ENCODE measurements around the gene JAKMIP1.

Gene JAKMIP1

DNA sequence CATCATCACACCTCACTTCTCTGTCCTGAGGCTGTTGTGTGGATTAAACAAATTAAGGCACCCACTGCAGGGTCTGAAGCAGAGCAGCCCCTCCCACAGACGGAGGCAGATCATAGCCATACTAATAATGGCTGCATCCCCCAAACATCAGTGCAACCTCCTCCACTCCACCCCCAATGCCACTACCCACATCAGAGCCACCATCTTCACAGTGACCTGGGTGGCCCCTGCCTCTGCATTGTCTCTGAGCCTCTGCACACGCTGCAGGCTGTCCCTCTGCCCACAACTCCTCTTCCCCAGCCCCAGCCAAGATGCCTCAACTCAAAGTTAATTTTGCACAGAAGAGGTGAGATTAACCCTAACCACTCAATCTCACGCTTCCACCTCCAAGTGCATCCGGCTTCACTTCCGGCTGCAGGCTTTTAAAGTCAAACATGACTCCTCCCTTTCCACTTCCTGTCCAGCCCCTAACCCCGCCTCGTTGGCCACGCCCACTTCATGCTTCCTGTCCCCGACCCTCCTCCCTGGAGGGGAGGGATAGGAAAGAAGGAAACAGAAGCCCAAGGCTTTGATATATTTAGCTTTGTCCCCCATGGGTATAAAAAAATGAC, 22.7 kb downstream of the JAKMIP1 start:
- DNase-seq: peak; percentile 73

DNA sequence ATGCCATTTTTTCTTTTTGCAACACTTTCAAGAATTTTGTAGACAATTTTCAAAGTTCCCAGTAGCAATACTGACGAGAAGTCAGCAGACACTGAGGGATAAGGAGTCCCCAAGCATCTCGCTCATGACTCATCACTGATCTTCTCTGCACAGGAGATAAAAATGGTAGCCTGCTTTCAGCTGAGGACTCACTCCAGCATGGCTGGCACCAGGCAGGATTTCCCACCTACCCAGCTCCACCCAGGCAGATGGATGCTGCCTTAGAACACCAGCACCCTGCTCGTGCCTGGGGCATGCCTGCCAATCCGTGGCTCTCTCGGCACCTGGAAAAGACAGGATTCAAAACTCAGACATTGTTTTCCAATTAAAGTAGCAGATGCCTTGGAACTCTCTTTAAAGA, 24.9 kb downstream of the JAKMIP1 start:
- DNase-seq: no peak

DNA sequence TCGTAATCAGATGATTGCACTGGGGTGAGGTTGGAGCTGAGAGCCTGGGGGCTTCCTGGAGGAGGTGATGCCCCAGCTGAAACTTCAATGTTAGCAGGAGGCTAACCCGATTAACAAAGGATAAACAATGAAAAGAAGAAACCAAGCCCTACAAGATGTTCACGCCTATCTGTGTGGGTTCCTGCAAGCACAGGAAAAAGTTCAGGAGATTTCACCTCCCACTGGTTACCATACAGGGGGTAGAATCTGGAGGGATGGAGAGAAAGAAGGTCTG, 27.5 kb downstream of the JAKMIP1 start:
- no peak for DNase-seq

DNA sequence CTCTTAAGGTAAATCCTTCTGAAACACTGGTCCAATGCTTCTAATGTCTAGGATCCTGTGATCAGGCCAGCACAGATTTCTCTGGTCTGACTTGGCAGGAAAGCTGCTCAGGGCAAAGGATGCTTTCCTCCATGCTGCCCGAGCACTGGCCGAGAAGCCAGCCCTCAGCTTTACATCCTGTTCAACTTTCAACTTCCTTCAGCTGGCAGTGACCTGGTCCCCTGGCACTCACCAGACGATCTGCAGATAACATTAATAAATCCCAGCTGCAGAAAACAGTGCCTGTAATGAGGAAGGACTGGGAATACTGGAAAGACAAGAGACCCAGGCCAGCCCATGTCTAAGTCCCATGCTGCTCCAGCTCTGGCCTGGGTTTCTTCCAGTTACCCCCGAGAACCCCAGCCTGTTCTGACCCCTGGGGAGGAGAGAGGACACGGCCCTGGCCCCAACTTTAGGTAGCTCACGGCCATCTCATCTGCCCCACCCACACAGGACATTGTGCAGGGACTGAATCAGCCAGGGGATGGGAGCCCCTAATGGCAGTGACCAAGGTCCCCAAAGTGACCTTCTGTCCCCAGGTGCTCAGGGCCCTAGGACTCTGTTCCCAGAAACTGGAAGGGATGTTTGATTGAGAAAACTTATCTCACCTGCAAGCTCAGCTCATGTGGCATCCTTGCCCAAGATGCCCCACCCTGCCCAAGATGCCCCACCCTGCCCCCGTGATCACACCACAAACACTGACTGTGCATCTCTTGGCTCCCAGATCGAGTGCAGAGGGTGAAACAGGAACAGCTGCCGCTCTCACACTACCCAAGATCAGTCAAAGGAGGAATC, 28.0 kb downstream of the JAKMIP1 start:
- DNase-seq: no peak

DNA sequence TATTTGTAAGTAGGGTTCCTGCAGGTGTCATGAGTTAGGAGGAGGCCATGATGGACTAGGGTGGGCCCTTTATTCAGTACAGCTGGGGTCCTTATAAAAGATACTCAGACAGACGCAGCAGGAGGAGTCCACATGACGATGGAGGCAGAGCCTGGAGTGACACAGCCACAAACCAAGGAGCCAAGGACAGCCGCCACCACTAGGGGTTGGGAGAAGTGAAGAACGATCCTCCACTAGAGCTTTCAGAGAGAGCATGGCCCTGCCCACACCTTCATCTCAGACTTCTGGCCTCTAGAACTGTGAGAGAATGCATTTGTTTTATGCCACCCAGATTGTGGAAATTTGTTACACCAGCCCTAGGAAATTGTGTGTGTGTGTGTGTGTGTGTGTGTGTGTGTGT, 31.1 kb downstream of the JAKMIP1 start:
- no peak for DNase-seq

DNA sequence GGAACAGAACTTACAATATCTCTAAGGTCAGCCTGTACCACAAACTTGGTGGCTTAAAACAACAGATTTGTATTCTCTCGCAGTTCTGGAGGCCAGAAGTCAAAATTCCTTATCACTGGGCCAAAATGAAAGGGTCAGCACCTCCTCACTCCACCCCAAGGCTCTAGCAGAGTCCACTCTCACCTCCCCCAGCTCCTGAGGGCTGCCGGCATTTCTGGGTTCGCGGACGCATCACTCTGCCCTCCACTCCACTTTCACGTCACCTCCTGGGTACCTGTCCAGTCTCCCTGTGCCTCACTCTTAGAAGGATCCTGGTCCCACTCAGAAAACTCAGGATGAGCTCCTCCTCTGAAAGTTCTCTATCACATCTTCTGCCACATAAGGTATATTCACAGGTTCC, 34.6 kb downstream of the JAKMIP1 start:
- no peak for DNase-seq

DNA sequence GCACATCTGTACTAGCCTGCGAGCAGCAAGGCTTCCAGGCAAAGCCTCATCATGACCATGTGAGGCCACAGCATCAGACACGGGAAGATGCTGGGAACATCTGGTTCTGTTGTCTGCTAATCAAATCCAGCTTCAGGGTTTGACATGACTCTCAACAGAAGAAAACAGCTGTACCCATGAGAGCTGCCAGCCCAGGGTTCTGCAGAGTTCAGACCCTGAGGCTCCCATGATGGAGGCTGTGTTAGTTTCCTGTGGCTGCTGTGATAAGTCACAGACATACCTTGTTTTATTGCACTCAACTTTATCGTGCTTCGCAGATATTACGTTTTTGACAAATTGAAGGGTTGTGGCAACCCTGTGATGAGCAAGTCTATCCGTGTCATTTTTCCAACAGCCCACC, 37.5 kb downstream of the JAKMIP1 start:
- DNase-seq: no peak

DNA sequence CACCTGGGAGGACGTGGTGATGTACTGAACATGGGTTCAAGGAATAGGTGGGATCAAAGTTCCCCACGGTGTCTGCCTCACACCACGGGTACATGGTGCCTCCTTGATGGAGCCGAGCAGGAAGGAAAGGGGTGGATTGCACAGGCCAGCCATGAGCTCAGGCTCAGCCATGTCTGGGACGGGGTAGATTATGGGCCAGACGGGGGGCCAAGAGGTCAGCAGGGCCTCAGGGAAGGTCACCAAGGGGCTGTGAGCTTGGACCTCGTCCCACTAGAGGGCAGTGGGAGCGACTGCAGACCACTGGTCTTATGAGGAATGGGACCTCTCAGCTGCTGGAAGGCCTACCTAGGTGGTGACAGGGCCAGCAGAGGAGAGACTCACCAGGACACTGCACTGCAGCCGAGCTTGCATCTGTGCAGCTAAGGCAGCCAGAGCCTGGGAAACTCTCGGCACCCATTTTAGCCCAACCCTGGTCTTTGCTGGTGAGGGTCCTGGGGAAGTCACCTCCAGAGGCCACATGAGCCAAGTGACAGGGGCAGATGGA, 38.4 kb downstream of the JAKMIP1 start:
- DNase-seq: no peak

DNA sequence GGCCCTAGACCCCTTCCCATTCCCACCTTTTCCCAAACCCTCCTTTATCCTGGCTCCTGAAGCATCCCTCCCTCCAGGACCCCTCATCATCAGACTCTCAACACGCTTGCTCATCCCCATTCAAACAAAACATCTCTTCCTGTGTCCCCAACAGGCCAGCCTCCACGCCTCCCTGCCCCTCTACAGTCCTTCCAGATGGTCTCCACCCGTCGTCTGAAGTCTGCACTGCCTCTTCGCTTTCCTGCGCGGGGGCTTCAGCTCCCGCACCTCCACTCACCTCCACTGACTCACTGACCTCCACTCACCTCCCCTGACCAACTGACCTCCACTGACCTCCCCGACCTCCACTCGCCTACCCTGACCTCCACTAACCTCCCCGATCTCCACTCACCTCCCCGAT, 39.8 kb downstream of the JAKMIP1 start:
- DNase-seq: no peak

DNA sequence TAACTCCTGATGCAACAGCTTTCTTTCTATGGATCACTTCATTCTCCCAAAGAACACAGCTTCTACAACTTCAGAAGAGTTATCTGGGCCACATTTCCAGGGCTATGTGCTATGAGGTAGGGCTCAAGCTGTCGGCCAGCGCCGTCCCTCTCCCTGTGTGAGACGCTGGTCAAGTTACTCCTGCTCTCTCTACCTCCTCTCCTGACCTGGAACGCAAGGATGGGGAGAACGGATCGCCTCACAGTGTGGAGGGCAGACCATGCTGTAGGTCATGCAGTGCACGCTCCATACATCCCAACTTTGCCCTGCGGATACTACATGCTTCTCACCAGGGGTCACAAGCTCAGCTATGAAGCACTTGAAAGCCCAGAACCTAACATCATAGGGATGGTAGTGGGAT, 42.4 kb downstream of the JAKMIP1 start:
- no peak for DNase-seq

DNA sequence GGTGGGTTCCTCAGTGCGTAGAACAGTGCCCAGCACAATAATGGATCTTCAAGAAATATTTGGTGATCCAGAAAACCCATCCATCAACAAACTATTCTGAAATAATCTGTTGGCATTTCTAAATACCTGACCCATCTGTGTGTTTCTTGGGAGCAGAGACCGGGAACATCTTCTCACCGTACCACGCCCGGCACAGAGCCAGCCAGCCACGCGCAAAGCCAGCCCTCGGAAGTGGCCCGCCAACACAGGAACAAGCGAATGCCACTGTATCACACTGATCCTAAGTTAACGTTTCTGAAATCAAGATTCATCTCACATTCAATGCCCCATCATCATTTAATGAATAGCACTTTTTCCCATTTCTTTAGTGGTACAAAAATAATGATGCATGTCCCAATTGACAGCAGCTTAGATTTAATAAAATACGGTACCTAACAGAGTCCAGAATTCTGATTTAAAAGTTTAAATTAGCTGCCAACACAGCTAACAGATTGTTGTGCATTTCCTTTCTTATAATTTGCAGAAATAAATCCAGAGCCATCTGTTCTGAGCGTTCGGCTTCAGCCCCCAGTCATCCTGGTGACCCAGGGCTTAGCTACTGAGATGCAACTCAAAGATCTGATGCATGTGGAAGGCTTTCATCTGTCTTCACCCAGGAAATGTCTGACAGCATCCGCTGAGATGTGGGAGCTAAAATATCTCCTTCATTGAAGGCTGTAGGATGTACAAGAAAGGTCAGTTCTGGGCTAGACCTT, 44.2 kb downstream of the JAKMIP1 start:
- no peak for DNase-seq

DNA sequence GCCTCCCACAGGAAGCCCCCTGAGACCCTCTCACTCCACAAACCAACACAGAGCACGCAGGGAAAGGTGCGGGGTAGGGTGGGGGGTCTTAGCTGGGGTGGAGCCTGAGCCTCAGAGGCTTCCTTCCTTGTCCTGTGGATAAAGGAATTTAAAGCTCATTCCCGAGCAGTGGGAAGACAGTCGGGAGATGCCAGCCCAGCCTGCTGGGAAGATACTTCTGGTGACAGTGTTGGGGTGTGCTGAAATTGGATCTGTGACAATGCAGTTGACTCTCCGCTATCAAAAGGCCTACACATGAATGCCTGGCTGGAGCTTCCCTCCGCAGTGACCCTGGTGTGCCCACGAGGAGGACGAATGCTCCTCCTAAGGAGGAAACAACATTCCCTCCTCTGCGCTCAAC, 45.5 kb downstream of the JAKMIP1 start:
- no peak for DNase-seq

DNA sequence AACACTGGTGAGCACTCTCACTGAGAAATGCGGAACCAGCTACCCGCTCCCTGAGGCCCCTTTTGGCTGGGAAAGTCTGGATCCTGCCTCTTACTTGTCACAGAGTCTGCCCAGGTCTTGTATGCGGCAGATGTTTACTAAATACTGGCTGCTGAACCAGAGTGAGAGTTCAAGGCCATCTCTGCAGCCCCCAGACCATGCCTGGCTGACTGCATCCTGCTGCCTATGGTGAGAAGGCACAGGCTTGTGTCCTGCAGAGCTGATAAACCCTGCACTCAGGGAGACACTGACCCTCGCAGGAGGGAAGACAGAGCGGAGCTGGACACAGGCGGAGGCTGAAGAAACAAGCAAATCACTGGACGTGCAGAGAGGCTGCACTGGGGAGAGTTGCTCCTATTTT, 46.5 kb downstream of the JAKMIP1 start:
- no peak for DNase-seq

DNA sequence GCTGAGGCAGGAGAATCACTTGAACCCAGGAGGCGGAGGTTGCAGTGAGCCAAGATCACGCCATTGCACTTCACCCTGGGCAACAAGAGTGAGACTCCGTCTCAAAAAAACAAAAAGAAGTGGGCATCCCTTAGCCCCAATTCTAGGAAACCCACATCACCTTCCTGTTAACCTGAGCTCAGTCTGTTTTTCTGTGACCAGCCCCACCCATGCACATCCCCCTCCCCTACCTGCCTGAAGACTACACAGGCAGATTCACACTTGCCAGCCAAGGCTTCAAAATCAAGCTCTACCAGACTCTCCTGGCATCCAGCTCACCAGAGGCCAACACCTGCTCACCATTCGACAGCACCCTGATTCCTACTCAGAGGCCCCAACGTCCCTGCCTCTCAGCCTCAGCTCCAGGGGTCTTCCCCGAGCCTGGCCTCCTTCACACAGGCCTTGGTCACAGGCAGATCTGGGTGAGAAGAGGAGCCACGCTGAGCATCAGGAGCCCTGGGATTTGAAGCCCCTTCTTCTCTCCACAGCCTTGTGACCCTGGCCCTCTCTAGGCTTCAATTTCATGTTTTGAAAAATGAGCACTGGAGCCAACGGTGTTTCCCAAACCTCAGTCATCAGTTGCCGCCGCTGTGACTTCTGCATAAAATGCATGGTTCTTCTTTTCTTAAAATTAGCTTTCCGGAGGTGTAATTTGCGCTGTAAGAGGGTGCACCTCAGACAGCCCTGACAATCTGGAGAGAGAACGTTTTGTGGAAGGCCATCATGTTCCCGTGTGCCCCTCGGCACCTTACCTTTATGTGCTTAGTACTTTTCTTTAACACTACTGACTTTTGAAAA, 47.3 kb downstream of the JAKMIP1 start:
- no peak for DNase-seq

DNA sequence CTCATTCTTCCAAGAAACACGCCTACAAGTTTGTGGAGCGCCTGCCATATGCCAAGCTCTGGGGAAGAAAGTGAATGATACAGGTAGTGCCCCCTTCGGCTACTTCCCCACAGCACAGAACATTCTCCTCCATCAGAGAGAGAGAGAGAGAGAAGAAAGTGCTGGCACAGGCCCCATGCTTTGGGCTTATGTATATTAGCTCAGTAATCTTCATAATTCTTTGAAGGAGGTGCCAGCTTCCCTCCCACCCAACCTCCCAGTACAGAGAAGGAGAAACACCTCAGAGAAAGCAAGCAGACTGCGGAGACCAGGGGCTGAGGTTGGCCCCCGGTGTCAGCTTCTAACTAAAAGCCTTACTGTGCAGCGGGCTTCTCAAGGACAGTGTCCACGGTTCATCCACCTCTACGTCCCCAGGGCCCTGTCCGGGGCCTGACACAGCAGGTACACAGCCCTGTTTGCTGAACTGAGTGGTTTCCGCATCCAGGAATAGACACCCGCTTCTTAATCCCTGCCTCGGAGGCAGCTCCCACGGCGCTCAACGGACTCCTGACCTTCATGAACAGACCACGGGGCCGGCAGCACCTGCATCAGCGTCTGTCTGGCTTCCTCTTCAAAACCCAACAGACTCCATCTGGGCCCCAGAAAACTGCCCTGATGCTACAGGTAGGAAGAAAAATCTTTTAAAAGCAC, 50.2 kb downstream of the JAKMIP1 start:
- no peak for DNase-seq

DNA sequence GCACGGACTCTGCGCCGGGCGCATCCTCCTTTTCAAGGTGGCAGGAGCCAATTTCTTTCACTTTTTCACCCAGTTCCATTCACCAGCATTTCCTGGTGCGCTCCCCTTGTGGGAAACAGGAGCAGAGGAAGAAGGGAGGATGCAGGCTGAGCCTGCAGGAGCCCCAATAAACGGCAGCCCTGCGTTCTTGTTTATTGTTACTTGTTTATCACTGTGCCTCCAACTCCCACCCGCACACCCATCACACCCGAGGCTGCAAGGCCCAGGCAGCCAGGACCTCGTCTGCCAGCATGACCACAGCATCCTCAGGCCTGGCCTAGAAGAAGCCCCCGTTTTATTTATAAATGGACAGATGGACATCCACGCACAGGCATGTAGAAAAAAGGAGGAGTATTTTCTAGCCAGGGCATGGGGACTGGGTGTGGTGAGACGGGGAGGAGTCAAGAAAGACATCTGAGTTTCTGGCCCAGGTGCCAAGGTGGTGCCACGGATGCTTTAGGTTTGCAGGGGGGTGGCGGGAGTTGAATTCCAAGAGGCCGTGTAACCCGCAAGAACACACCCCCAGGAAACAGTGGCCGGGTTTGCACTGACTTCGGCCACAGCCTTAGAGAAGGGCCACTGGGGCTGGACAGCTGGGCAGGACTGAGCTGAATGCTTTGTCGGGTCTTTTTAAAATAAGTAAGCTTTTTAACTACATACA, 51.7 kb downstream of the JAKMIP1 start:
- no peak for DNase-seq

DNA sequence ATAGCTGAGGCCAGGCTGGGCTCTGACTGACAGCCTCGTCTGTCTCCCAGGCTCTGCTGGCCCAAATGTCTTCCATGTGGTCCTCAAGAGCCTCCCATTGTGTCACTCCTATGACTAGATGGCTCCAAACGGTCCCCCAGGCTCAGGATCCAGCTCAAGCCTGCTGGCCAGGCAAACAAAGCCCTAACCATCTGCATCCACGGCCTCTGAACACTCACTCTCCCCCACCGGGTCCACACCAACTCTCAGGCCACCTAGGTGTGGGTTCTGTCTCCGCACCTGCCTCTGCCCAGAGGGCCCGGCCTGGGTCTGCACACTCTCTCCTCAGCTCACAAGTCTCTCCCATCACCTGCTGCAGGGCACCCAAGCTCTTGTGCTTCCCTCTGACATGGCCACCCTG, 52.9 kb downstream of the JAKMIP1 start:
- DNase-seq: no peak

DNA sequence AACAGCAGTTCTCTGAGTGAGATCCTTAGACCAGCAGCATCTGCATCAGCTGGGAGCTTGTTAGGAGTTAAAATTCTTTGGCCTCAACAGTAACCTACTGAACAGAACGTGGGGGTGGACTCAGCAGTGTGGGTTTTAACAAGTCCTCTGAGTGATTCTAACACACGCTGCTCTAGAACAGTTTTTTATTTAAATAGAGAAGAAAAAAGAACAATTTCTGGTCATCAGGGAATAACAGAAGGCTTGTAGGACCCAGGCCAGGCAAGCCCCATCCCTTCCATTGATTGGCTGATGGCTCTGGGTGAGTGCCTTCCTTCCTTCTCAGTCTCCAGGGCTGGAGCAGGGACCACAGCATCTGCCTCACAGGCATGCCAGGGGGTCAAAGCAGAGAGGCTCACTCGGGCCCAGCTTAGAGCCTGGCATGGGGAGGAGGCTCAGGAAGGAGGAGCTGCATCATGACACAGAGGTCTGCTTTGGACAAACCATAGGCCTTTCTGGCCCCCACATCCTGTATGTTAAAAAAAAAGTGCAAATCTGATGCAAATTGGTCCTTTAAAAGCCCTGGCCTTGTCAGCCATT, 56.7 kb downstream of the JAKMIP1 start:
- no peak for DNase-seq

DNA sequence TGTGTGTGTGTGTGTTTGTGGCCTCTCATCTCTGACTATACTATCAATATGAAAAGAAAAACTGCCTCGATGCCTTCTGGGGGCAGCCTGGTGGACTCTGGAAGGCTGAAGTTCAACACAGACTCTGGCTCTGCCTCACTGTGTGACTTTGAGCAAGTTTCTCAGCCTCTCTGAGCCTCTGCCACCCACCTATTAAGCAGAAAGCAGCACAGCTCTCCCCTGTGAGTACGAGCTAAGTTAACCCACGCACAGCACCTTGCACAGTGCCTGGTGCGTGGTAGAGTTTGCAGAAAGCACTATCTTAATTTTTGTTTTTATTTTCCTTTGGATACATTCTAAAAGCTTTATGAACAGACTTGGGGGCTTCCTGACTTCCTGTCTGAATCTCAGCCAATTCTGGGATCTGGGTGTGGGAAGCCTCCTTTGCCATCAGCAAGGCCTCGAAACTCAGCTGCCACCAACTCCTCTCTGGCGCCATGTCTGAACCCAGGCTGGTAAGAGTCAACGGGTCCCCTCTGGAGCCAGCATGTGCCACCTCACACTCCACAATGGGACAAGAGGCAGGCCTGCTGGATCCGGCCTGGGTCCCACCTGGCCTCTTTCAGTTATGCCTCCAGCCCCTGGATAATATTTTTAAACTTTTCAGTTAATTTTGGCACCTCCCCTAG, 57.3 kb downstream of the JAKMIP1 start:
- DNase-seq: no peak

DNA sequence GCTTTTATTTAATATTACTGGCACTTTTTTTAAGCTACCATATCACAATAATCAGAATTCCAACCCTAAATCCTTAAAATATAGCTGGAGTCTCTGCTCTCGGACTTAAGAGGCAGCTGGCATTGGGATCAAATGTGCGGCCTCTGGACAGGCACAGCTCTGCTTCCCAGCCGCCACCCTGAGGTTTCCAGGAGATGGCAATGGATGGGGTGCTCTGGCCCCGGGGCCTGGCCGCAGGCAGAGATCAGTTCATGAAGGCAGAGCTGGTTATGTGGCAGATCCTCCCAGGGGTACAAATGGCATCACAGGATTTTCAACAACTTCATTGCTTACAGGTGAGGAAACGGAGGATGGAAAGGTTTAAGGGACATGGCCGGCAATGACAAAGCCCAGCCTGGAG, 57.8 kb downstream of the JAKMIP1 start:
- no peak for DNase-seq

DNA sequence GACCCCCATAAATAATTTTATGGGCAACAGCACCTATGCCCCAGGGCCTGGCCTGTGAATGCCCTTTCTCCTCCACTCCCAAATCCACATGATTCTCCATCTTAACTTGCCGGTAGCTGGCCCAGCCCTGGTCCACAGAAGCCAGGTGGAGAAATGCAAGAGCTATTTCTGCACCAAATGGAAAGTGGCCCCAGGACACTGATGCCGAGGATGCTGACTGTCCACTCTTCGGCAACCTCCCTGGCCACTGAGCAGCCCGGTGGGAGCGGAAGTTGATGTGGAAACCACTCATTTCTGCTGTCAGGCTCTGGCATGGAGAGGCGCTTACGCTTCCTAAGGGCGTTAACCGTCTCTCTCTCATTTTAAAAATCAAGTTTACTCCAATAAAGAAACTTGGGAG, 58.8 kb downstream of the JAKMIP1 start:
- DNase-seq: no peak
